GM18511 (cell line): ENCODE results near the gene CALML5.

ENCODE experiments used
- ATAC-seq: cut with Tn5 transposase; IDR thresholded peaks from one replicate; pipeline ENCODE4 v1.9.1; 2021; ENCODE audit warnings: mild to moderate bottlenecking, moderate library complexity; ENCODE audit not compliant: unreplicated experiment

The CALML5 gene

DNA sequence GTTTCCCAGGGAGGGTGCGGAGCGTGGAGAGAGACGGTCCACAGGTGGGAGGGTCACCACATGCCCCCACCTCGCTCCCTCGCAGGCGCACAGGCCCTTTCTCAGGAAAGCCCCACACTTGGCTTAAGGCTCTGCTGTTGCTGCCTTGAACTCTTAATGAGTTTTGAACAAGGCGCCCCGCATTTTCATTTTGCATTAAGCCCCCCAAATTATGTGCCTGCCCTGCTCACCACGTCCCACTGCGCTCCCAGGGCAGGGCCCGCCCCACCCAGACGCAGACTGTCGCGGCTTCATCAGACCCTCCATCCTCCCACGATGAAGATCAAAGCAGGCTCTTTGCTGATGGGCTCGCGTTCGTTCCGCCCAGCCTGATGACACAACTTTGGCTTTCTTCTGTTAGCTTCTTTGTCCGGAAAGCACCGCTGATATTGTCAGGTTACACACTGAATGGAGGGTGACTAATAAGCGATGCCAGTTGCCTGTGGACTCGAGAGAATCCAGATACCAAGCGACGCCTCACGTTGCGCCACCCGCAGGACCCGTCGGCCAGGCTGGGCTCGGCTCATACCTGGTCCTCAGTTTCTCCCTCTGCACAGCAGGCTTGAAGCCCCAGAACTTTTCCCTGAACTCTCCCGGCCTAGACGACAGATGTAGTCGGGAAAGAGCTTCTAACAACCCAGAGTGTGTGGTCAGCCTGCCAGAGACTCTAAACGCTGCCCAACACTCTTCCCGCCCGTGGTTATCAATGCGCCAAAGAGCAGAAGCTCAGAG, 34.9 kb upstream of the CALML5 start:
- ATAC-seq, result no peak

DNA sequence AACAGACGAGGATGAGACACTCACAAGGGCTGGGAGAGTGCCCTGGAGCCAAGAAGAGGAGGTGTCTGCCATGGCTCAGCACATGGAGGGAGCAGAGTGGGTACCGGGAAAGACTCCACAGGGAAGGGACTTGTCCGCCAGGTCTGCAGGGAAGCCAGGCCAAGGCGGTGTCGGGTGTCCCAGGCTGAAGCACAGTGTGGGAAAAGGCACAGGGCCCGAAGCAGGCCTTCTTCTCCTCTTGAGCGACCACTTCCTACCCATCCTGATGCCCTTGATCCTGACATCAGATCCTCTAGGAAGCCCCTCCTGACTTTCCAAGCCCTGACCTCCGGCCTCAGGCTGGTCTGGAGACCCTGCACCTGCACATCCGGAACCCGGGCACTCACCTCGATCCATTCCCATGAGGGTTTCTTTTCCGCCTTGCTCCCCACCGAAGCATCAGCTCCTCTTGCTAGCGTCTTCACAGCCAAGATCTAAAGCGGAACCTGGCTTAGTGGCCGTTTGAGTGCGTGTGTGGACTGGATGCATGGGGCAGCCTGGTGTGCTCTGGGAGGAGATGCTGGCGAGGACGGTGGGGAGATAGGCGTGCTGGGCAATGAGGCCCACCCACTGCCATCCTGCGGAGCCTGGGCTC, 33.8 kb upstream of the CALML5 start:
- no peak for ATAC-seq

DNA sequence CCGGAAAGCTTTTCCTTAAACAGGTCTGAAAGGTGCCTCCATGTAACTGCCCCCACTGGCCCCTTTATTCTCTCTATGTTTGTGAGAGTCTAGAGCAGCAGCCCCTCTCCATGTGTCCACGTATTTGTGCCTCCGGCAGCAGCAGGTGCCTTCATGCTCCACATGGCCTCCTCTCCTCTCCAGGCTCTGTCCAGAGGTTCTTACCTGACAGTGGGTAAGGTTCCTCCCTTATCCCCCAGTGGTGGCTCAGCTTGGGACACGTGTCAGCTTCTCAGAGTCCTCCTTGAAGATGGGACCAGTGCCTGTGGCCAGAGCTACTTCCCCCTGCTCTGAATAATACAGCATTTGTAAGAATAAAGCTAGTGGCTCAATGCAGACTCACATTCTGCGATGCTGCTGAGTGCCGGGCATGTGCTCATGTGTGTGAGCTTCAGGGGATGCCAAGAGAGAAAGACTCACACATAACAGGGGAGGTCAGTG, 33.3 kb upstream of the CALML5 start:
- no peak for ATAC-seq

DNA sequence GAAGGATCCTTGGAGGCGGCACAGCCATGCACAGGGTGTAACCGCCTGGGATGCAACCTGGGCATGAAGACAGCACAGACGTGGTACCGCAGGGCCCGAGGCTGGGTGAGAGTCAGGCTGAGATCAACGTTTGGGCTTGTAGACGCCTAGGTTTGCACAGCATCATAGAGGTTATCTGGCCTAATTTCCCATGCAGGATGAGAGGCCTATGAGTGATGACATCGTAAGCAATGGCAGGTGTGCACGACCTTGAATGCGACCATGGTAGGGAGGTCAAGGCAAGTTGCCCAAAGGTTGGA, 32.9 kb upstream of the CALML5 start:
- ATAC-seq, result no peak

DNA sequence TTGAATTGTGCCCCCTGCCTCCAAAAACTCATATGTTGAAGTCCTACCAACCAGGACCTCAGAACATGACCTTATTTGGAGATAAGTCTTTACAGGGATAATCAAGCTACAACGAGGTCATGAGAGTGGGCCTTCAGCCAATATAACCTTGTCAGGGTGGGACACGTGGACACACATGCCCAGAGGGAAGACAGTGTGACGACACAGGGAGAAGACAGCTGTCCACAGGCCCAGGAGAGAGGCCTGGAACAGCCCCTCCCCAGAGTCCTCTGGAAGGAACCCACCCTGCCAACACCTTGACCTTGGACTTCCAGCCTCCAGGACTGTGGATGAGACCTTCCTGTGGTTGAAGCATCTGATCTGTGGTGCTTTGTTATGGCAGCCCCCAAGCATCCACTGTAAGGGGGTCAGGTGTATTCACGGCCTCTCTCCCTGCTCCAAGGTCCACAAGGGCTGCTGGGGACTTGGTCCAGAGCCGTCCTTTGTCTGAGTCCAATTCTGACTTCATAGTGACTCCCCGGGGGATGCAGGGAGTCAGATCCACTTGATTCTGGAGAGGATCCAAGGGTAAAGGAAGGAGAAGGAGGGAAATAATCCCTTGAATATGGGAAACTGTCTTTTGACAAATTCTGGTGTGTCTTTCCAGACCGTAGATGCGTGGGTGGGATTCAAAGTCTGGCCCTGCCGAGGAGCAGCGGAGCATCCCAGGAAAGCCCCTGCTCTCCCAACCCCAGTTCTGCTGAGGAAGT, 32.4 kb upstream of the CALML5 start:
- no peak for ATAC-seq

DNA sequence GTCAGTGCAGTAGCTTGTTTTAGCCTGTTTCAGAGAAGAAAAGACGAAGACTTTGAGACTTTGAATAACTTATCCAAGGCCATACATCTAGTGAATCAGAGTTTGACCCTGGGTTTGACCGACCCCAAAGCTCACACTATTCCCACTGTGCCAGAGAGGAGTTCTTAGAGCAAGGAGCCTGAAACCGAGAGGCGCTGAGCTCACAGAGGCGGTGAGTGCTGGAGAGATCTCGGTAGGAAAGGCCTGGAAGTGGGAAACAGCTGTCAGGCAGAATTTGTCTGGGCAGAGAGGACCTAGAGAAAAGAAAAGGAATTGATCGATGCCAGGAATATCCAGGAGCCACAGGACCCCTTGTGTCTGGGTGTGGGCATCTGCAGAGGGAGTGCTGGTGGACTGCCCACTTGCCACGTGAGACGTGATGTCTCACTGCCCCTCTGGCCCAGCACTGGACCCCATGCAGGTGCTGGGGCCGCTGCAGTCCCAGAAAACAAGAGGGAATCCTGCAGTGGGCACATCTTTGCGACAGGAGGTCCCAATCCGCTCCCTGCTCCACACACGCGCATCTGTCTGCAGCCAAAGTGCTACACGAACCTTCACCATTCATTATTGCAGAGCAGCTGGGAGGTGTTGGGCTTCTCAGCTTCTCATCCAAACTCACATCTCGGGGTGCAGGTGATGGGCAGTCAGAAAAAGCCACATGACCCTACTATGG, 31.6 kb upstream of the CALML5 start:
- ATAC-seq, result no peak

DNA sequence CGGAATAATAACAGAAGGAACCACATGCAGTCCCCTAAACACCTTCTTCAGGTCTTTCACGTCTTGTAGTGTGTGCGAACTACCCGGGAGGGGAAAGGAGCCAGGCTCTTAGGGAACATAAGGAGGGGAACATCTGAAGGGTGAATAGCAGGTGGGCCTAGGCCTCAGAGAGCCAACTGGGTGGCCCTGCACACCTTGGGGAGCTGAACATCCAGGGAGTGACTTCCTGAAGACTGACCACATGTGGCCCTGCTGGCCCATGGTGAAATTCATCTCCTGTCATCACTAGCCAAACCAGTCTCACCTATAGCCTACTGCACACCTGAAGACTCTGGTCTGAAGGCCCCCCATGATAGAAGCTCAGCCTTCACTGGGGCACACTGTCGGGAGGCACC, 31.0 kb upstream of the CALML5 start:
- no peak for ATAC-seq

DNA sequence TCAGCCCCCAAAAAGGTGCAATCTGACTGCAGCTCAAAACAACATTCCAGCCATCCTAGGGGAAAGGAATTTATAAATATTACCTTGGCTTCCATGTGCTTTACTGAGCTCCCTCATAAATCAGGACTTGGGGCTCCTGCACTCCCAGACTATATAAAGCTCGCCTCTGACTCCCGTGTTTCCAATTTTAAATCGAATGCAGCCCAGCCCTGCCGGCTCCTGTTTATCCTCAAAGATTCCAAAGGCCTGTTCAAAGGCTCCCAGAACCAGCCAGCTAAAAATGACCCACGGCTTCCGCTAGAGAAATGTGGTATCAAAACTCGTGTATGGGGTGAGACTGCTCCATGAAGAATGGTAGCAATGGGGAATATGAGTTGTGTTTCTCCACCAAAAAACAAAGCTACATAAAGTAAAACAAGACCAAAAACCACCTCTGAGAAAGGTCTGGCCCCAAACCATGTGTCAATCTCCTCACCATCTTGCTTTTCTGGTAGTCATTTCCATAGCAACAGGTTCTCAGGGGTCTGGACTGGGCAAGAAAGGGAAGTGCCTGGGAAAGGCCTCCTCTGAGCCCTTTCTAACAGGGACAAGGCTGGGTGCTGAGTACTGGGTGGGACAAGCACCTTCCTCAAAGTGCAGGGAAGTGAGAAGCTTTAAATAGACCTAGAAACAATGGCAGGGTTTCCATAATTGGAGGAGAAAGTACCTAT, 30.5 kb upstream of the CALML5 start:
- ATAC-seq, result no peak

DNA sequence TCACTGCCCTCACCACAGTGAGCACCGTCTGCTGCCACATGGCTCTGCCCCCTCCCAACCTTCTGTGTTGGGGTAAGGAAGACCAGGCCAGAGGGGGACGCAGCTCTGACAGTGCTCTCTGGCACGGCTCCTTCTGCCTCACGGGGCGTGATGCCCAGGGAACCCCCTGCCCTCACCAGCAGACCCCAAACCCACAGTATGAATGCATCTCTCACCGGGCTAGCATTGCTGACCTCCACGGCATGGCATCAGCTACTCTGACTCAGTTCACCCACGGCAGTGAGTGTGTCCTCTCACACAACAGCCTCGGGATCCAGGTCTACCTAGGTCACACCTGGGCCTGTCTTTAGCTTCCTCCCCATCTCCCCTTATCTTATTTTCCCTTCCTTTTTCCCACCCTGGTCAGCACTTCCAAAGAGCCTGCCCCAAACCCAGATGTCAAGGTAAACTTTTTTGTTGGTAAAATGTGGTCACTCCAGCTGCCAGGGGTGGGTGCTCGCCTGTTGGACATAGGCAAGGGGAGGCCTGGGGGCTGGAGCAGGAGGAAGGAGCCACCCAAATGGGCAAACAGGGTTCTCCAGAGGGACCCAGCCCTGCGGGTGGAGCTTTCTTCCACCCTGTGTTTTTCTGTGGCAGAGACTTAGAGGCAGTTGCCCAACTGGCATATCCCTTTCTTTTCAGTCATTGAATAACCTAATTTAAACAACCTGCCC, 29.8 kb upstream of the CALML5 start:
- no peak for ATAC-seq

DNA sequence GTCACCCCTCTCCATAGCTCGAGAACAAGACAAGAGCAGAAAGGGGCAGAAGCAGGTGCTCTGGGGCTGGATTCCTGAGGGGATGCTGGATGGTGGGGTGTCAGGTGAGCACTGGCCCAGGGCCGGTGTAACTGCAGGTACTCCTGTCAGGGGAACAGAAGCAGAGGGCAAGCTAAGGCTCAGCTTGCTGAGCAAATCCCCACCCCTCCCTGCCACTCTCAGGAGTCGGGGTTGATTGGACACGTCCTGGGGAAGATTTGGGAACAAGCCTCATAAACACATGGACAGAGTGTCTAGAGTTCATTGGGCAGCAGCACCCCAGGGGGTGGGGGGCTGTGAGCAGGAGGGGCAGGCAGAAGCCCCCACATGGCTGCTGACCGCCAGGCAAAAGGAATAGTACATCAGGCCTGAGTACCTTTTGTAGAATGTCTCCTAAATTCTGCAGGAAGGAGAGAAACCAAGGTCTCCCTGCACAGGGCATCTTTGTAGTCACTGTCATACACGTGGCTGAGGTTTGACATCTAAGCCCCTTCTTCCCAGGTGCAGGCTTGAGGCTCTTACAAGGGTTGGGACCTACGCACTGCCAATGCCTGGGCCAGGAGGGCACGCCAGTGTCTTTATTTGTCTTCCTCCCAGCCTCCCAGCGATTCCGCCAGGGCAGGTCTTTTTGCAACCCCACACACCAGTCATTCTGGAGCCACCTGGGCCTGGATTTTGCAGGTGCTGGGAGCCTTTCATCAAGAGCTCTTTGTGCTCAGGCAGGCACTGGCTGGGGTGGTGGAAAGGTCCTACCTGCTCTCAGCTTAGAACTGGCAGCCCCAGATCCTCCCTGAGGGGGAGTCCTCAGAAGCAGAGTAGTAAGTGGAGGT, 28.2 kb upstream of the CALML5 start:
- ATAC-seq, result no peak

DNA sequence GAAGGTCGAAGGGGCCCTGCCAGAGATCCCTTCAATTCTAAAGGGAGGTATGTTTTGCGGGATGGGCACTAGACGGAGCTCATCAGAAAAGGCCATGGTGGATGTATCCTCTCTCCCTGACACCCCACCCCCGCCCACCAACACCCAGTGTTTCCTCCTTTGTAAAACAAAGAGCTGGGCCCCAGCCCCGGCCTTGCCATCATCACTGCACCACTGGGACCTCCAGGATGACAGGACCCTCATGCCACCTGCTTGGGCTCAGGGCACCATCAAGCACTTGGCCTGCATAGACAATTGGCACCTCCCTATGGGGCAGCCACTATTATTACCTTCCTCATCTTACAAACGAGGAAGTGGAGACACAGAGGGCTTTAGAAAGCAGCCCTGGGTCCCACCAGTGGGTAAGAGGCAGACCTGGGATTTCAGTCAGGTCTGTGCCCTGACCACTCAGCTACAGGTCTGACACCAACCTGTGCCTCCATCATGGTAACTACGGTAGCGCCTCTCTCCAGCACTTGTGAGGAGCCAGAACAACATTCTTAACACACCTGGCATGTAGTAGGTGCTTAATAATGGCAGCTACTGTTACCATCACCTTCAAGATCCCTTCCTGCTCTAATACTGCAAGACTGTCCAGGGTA, 27.4 kb upstream of the CALML5 start:
- no peak for ATAC-seq

DNA sequence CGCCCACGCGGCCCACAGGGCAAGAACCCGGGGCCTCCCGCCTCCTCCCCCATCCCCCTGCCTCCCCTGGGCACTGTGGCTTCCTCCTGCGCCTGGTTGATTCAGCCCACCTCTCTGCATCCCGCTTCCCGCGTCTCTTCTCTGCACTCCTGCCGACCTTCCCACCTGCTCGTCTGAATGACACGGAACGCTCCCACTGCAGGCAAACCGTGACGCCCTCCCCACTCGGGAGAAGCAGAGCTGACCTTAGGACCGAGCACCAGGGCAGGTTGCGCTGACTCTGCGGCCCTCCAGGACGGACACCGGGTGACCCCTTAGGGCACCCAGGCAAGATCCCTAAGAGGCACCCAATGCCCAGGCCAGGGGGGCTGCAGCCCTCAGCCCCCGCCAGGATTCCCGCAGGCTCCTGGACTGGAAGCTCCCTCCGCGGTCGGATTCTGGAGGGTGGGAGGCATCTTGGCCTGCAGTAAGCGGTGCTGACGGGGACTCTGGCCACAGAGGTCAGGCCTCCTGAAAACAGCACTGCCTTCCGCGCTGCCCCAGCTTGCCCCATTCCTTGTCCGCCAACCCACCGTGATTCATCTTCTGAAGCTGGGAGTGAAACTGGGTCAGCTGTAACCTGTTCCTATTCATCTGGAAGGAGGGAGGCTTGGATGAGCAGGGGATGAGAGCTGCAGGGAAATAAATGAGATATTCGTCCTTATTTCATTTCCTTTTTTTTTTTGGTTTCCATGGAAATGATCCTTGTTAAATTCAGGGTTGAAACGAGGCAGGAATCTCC, 26.4 kb upstream of the CALML5 start:
- ATAC-seq, result no peak

DNA sequence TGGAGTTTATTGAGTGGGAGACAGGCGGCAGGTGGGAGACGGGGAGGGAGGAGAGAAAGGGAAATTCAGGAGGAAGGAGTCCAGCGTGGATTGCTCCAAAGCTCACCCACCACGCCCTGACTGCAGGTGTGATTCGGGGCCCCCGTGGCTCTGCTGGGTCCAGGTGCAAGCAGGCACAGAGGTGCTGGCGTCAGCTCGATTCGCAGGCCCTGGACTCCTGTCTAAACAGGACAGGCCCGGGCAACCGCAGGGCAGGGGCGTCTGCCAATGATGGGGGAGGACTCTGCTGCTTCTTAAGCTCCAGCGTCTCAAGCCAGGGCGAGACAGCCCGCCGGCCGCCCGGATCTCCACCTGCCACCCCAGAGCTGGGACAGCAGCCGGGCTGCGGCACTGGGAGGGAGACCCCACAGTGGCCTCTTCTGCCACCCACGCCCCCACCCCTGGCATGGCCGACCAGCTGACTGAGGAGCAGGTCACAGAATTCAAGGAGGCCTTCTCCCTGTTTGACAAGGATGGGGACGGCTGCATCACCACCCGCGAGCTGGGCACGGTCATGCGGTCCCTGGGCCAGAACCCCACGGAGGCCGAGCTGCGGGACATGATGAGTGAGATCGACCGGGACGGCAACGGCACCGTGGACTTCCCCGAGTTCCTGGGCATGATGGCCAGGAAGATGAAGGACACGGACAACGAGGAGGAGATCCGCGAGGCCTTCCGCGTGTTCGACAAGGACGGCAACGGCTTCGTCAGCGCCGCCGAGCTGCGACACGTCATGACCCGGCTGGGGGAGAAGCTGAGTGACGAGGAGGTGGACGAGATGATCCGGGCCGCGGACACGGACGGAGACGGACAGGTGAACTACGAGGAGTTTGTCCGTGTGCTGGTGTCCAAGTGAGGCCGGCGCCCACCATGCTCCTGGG, 25.5 kb upstream of the CALML5 start, which contains the start of gene CALML3:
TSS of gene CALML3 (plus strand) at position 321 of the 920 bp plus-strand sequence. CDS start at position 446, 125 bp downstream.
- no peak for ATAC-seq

DNA sequence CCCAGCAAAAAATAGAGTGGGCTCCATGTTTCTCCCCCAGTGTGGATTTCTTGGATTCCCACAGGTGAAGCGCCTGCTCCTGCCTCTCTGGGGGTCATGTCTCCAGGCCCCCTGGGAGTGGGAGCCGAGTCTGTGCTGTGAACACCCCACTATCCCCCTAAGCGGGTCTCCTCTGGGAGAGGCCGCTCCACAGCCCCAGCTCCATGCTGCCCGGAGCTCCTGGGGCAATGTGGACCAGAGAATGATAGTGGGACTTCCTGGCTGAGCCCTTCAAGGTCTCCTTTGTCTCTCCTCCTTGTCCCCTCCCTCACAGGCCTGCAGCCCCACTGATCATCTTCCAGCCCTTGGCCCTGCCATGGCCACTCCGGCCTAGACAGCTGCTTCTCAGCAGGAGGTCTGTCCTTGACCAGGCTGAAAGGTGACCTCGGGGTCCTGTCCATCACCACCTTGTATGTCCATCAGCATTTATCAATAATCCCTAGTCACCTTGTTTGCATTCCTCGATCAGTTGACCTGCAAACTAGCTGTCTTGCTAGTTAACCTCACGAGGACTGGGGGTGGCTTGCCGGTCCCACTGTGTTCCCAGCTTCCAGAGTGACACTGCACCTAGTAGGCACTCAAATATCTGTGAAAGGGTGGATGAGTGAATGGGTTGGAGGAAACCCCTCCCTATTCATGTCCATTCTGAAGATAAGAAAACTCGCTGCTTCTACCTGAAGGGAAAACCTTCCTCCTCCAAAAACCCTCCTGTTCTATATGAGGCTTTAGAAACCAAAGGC, 24.6 kb upstream of the CALML5 start:
- no peak for ATAC-seq

DNA sequence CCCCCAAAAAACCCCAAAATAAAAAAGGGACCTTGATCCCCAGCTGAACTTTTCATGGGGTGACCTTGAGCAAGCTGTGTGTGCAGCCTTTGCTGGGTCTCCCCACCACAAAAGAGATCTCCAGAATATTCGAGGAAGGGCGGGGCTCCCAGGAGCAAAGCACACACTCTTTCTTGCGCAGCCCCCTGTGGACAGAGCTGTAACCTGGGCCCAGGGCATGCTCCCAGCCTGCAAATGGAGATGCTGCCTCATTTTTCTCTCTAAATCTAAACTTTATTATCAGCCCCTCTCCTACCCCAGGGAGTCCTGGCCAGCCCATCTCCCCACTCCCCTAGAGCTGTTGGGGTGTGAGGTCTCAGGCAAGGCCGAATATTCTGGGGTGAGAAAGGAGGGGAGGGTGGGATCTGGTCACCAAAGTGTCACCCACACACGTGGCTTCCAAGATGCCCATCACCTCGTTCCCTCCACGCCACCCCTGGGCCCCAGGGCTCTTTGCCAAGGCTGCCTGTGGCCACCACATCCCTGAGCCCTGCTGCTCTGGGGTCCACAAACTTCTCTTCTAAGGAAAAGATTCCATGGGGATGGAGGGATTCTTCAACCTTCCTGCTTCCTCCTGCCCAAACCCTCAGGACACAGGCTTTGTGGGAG, 23.7 kb upstream of the CALML5 start:
- no peak for ATAC-seq

DNA sequence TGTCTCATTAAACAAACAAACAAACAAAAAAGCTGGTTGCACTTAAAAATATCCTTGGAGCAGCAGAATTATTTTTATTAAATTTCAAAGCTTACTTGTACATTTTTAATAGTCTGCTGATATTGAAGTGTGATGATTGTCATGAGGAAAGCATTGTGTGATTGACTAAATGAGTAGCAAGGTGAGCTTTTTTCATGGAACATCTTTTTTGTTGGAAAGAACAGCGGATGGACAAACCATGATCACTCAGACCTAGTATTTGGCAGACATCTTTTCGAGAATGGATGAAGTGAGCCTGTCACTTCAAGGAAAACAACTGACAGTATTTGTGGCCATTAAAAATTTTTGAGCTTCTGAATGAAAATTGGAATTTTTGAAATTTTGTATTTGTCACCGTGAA, 19.7 kb upstream of the CALML5 start:
- ATAC-seq, result no peak
